Muscle layer of colon (tissue), 2 donors: ENCODE measurements around the gene NR6A1.

Experiments used
- H3K27ac ChIP-seq: one replicate; pipeline ENCODE4 v1.7.0; 2013; ENCODE audit warnings: low read depth, mild to moderate bottlenecking, low read length, moderate library complexity
- H3K27me3 ChIP-seq, 2 donors: one replicate each; pipeline ENCODE4 v1.7.0; 2013; ENCODE audit warnings: low read length in 2 of 2, mild to moderate bottlenecking in 2 of 2; ENCODE audit not compliant: insufficient read depth in 2 of 2, control insufficient read depth in 1 of 2
- H3K36me3 ChIP-seq: one replicate; pipeline ENCODE4 v1.7.0; 2013; ENCODE audit warnings: mild to moderate bottlenecking, low read length; ENCODE audit not compliant: insufficient read depth
- H3K4me1 ChIP-seq: one replicate; pipeline ENCODE4 v1.7.0; 2013; ENCODE audit warnings: mild to moderate bottlenecking, low read length; ENCODE audit not compliant: insufficient read depth
- H3K4me3 ChIP-seq, 2 donors: one replicate each; pipeline ENCODE4 v1.7.0; 2013; ENCODE audit warnings: low read length in 2 of 2, low read depth in 1 of 2, mild to moderate bottlenecking in 1 of 2, moderate library complexity in 1 of 2
- H3K9ac ChIP-seq: one replicate; pipeline ENCODE4 v1.7.0; 2013; ENCODE audit warnings: low read length
- H3K9me3 ChIP-seq: one replicate; pipeline ENCODE4 v1.7.0; 2013; ENCODE audit warnings: mild to moderate bottlenecking, low read length
- donor health status: abdominal sarcoma.
- donor health status: Adenocarcinoma of cecum.

NR6A1 gene

DNA sequence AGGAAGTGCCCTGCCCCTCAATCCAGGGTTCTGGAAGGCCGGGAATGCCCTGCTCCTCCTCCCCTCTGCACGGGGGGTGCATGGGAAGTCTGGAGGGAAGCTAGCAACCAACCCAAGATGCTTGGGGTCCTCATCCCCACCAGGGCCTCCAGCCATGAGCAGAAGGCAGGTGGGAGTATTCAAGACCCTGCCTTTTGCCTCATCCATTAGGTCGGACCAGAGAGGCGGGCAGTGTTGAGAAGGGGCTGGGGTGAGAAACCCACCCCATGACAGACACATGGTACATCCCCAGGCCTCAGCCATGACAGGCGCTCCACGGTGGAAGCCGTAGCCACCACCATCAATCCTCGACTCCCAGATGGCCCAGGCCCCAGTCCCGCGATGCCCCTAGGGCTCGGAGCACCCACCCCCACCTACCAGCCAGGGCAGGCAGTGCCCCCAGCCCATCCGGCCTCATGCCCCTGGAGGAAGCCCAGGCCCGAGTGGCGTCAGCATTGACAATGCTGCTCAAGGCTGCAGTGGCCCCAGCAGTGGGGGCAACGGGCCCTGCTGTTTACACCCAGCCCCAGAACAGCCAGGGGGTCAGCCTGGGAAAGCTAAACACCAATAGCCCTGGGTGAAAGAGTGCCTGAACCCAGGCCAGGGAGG is 272.5 kb downstream of the NR6A1 start:
- Histone ChIP-seq H3K4me3 (no peak overlapping the region), H3K4me1 (peaks cover 1% of the 10 kb centered on the region), H3K9me3 (no peaks in the 10 kb centered on the region), H3K9ac (no peak overlapping the region), H3K27ac (no peak overlapping the region), H3K36me3 (no peaks in the 10 kb centered on the region), H3K27me3 (peaks cover 7 to 41% of the 10 kb centered on the region in 2 donors)

DNA sequence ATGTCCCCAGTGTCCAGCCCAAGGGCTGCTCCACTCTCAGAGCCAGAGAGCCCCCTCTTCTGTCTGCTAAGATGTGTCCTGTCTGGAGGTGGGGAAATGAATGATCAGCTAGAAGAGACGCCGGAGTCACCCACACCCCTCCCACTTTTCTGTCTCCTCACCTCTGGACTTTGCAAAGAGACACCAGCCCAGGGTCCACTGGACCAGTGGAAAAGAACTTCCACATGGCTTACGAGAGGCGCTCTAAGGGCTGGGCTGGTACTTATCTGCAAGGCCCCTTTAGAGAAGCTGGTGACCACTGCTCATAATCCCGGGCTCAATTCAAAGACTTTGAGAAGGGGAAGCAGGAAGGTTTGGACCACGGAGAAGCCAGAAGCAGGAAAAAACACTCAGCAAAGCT is 273.1 kb downstream of the NR6A1 start:
- H3K9me3 ChIP-seq = no peaks in the 10 kb centered on the region
- no peaks in the 10 kb centered on the region for H3K36me3 ChIP-seq
- H3K4me1 ChIP-seq = no peaks in the 10 kb centered on the region
- H3K4me3 ChIP-seq = no peak overlapping the region
- H3K27me3 ChIP-seq = peaks cover 5 to 35% of the 10 kb centered on the region in 2 donors
- no peak overlapping the region for H3K27ac ChIP-seq
- H3K9ac ChIP-seq = no peak overlapping the region

GRCh38 chr9:124497441-124497840 is 273.7 kb downstream of the NR6A1 start:
- Histone ChIP-seq H3K9me3 (no peaks in the 10 kb centered on the region), H3K4me1 (no peaks in the 10 kb centered on the region), H3K36me3 (no peaks in the 10 kb centered on the region), H3K9ac (no peak overlapping the region), H3K27ac (no peak overlapping the region), H3K27me3 (peaks cover 5 to 29% of the 10 kb centered on the region in 2 donors), H3K4me3 (no peak overlapping the region)

DNA sequence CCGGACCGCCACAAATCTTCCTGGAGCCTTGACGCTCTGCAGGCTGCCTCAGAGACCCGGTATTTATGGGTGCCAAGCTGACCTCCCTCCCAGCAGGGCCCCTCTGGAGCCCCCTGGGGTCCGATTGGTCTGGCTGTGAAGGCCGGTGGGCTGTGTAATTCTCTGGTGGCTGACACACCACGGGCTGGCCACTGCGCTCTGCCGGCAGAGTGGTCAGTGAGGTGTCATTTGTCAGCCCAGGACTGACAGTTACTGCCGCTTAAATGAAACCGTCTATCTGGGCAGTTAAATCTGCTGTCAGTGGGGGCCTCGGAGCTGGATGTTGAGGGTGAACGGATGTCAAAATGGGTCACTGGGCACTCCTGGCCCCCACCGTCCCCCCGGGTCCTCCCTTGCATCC is 274.6 kb downstream of the NR6A1 start:
- H3K4me1 ChIP-seq = no peaks in the 10 kb centered on the region
- H3K4me3 ChIP-seq = no peak overlapping the region
- H3K9ac ChIP-seq = no peak overlapping the region
- no peak overlapping the region for H3K27ac ChIP-seq
- no peaks in the 10 kb centered on the region for H3K36me3 ChIP-seq
- H3K9me3 ChIP-seq = no peaks in the 10 kb centered on the region
- H3K27me3 ChIP-seq = peaks cover 5 to 20% of the 10 kb centered on the region in 2 donors

DNA sequence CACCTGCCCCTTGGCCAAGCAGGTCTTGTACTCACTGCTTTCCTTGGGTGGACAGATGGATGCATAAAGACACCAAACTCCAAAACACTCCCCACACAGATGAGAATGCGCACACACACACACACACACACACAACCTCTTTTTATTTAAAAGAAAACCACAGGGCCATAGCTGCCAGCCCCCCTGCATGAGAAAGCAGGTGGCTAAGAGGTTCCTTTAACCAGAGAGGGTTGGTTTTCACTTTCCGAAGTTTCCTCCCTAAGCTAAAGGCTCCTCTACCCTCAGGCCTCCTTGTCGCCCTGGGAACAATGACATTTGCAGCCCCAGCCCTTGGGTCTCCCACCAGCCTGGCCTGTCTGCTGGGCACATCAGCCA is 275.0 kb downstream of the NR6A1 start:
- no peak overlapping the region for H3K27ac ChIP-seq
- H3K27me3 ChIP-seq = peaks cover 1 to 16% of the 10 kb centered on the region in 2 donors
- no peaks in the 10 kb centered on the region for H3K9me3 ChIP-seq
- H3K4me1 ChIP-seq = no peaks in the 10 kb centered on the region
- H3K9ac ChIP-seq = no peak overlapping the region
- H3K36me3 ChIP-seq = no peaks in the 10 kb centered on the region
- no peak overlapping the region for H3K4me3 ChIP-seq

- Histone ChIP-seq H3K36me3 (no peaks in the 10 kb centered on the region), H3K4me1 (no peaks in the 10 kb centered on the region), H3K9me3 (no peaks in the 10 kb centered on the region), H3K27me3 (peaks cover 0 to 9% of the 10 kb centered on the region in 2 donors), H3K27ac (no peak overlapping the region), H3K9ac (no peak overlapping the region), H3K4me3 (no peak overlapping the region)
Measured at GRCh38 chr9:124495126-124496074, 275.7 kb downstream of the NR6A1 start.

DNA sequence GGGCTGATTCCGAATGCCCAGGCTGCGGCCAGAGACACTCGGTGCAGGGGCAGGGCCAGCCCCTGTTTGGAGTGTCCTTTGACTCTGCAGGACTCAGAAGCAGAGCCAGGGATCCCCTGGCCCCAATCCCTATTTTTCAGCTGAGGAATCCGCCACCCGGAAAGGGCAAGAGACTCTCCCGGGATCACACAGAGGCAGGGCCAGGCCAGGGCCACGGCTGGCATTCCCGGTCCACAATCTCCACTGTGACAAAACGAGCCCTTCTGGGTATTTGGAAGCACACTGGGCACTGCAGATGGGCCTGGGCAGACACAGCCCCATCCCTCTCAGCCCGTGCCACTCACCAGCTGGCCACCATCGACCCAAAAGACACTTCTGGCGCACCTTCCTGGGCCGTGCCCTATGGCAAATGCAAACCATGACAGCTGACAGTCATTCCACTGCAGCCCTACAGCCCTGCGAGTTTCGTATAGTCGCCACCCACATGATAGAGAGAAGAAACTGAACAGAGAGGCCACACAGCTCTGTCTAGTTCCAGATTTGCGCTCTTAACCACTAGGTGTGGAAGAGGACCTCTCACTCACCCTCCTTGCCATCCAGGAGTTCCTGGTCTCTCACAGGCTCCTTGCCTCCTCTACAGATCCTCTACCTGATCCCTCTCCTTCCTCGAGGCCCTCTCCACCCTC is 277.2 kb downstream of the NR6A1 start:
- Histone ChIP-seq H3K27ac (no peak overlapping the region), H3K36me3 (no peaks in the 10 kb centered on the region), H3K27me3 (peaks cover 0 to 6% of the 10 kb centered on the region in 2 donors), H3K9me3 (no peaks in the 10 kb centered on the region), H3K4me3 (no peak overlapping the region), H3K4me1 (no peaks in the 10 kb centered on the region), H3K9ac (no peak overlapping the region)

DNA sequence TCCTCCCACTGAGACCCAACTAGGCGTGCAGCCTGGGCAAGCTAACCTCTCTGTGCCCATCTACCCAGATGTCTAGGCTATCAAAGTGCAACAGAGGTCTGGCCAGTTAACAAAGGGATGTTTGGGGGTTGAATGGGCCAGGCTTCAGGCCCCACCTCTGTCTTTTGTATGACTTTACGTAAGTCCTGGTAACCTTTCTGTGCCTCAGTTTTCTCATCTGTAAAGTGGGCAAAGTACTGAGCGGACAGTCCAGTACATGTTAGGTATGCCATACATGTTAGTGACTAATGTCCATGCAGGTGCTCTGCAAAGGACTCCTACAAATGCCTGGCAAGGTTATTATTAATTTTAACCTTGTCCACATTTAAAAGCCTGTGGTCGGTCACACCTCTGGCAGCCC is 277.9 kb downstream of the NR6A1 start:
- Histone ChIP-seq H3K27ac (no peak overlapping the region), H3K27me3 (peaks cover 0 to 6% of the 10 kb centered on the region in 2 donors), H3K4me1 (no peaks in the 10 kb centered on the region), H3K9me3 (no peaks in the 10 kb centered on the region), H3K36me3 (no peaks in the 10 kb centered on the region), H3K9ac (no peak overlapping the region), H3K4me3 (no peak overlapping the region)

- H3K4me3 ChIP-seq = no peak overlapping the region
- peaks cover 0 to 6% of the 10 kb centered on the region in 2 donors for H3K27me3 ChIP-seq
- H3K36me3 ChIP-seq = no peaks in the 10 kb centered on the region
- no peak overlapping the region for H3K27ac ChIP-seq
- H3K9ac ChIP-seq = no peak overlapping the region
- H3K4me1 ChIP-seq = no peaks in the 10 kb centered on the region
- H3K9me3 ChIP-seq = no peaks in the 10 kb centered on the region
Measured at GRCh38 chr9:124492818-124493217, 278.3 kb downstream of the NR6A1 start.

DNA sequence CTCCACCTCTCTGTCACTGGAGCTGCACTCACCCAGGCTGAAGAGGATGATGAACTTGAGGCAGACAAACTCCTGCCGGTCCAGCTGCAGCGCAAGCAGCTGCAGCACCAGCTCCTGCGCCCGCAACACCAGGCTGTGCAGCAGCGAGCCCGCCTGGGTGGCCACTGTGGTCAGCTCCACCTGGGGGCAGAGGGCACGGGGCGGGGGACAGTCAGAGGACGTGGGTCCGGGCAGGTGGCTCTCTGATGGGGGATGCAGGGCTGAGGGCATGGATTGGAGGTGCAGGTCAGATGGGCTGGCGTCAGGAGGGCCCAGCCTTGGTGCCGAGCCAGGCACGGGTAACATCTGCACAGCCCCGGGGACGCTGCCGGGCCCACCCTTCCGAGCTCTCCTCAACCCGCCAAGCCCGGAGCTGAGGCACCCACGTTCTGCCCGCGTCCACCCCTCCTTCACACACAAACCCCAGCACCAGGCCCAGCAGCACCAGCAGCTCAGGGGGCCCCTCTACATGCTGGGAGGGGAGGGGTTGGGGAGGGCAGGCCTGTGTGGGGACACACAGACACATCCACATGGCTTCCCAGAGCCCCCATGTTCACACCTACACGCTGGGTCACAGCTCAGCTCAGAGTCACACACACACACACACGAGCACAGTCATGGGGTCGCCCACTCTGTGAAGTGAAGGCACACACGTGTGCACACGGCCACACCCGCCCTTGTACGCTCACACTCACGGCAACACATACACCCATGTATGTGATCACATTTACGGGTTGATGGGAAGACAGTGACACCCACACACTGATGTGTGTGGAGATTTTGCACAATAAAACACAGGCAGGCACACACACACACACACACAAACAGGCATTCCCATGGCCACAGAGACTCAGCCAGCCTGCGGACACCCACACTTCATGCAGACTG is 279.8 kb downstream of the NR6A1 start:
- no peaks in the 10 kb centered on the region for H3K36me3 ChIP-seq
- no peak overlapping the region for H3K9ac ChIP-seq
- H3K27ac ChIP-seq = no peak overlapping the region
- no peaks in the 10 kb centered on the region for H3K4me1 ChIP-seq
- H3K9me3 ChIP-seq = no peaks in the 10 kb centered on the region
- peaks cover 0 to 20% of the 10 kb centered on the region in 2 donors for H3K27me3 ChIP-seq
- H3K4me3 ChIP-seq = no peak overlapping the region
